IPS-15b (cell line): ENCODE data around the gene C1orf52.

Experiments used
- H3K27me3 ChIP-seq: one replicate; pipeline ENCODE4 v1.6.1; 2013; ENCODE audit warnings: low read length; ENCODE audit not compliant: control insufficient read depth, insufficient read depth
- H3K36me3 ChIP-seq: one replicate; pipeline ENCODE4 v1.6.1; 2013; ENCODE audit warnings: low read length; ENCODE audit not compliant: control insufficient read depth, insufficient read depth
- H3K4me1 ChIP-seq: one replicate; pipeline ENCODE4 v1.6.1; 2013; ENCODE audit warnings: mild to moderate bottlenecking, low read length; ENCODE audit not compliant: control insufficient read depth, insufficient read depth
- H3K4me3 ChIP-seq: one replicate; pipeline ENCODE4 v1.5.1; 2013; ENCODE audit warnings: low read depth, low read length
- H3K9ac ChIP-seq: one replicate; pipeline ENCODE4 v1.6.1; 2013; ENCODE audit warnings: low read depth, mild to moderate bottlenecking, low read length
- H3K9me3 ChIP-seq: one replicate; pipeline ENCODE4 v1.6.1; 2013; ENCODE audit warnings: mild to moderate bottlenecking, low read length; ENCODE audit not compliant: control insufficient read depth, insufficient read depth

The C1orf52 gene

GRCh38 chr1:85259118-85259911 lies at the start of gene C1orf52:
C1orf52 (minus strand) TSS chr1:85259662; CDS start chr1:85259633, 29 bp downstream.
- Histone ChIP-seq H3K27me3 (no peaks in the 10 kb centered on the region), H3K36me3 (no peaks in the 10 kb centered on the region), H3K9ac (peak within 1 kb of the TSS; percentile 70), H3K4me3 (peak within 1 kb of the TSS; percentile 91), H3K4me1 (no peaks in the 10 kb centered on the region), H3K9me3 (no peaks in the 10 kb centered on the region)

DNA sequence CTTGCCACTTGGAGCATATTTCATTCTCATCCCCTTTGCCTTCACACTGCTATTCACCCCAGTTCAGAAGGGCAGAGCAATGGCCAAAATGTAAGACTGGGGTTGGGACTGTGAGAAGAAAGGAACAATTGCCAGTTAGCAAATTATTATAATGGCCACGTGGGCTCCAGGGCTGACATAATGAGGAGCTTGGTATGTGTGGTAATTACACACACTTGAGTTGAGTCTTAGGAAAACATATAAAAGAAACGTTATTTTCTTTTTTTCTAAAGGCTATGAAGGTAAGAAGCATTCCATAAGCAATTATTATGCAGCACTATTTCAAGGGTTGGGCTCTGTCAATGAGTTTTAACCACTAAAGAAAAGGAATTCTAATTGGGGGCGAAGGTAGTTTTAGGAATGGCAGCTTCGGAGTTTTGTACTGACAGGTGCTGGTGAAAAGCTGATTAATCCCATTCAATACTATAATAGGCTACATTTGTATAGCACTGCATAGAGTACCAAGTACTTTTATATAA lies 49.4 kb upstream of the C1orf52 start:
- no peaks in the 10 kb centered on the region for H3K9me3 ChIP-seq
- no peak overlapping the region for H3K4me3 ChIP-seq
- no peaks in the 10 kb centered on the region for H3K27me3 ChIP-seq

DNA sequence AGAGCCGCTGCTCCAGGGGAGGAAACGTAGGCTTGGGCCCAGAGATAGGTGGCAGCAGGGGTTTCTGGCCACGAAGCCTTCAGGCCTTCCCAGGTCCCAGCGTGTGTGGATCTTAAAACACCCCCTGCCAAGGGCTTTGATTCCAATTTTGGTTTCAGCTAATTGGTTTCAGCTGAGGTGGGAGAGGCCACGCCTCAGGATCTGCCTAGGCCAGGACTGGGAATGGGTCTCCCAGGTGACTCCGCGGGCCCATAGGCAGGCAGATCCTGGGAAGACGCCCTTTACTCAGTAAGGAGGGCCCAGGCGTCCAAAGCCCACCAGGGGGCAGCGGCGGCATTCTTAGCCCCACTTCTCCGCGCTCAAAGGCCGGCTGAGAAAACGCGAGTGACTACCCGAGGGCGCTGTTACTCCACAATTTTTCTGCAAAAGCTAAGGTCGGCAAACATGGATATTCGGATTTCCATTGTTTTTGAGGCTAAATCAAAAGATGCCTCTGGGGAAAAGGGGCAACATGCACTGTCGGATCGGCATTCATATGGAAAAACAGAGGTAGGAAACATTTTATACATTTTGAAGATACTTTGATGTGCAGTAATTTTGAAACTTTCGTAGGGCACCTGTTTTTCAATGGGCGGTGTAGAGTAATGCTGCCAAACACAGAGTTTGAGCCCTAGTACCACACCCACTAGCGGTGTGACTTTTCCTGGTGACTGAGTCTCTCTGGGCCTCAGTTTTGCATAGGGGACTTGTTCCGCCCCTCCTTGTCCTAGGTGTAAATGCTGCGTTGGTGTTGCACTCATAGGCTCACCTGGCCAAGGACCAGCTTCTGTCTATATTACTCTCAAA lies 48.7 kb upstream of the C1orf52 start:
- no peaks in the 10 kb centered on the region for H3K9me3 ChIP-seq
- no peaks in the 10 kb centered on the region for H3K36me3 ChIP-seq
- H3K4me3 ChIP-seq = no peak overlapping the region
- H3K4me1 ChIP-seq = no peaks in the 10 kb centered on the region
- H3K9ac ChIP-seq = no peak overlapping the region
- H3K27me3 ChIP-seq = no peaks in the 10 kb centered on the region

More for the DNA sequence above, 49.4 kb upstream of the C1orf52 start:
- no peak overlapping the region for H3K9ac ChIP-seq
- H3K36me3 ChIP-seq = no peaks in the 10 kb centered on the region
- no peaks in the 10 kb centered on the region for H3K4me1 ChIP-seq

DNA sequence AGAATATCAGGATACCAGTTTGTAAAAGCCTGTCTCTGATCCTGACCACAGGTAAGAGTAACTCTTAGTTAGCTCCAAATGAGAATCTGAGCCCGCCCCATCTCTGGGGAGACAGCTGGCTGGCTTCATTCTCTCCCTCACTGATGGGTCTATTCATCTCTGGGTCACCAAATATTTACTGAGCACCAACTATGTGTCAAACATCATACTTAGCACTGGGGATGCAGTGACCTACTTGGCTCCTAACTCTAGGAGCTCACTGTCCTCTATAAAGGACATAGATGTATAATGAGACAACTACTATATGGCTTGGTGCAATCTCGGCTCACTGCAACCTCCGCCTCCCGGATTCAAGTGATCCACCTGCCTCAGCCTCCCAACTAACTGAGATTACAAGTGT lies 46.8 kb upstream of the C1orf52 start:
- Histone ChIP-seq H3K36me3 (no peaks in the 10 kb centered on the region), H3K4me1 (no peaks in the 10 kb centered on the region), H3K9me3 (no peaks in the 10 kb centered on the region), H3K27me3 (no peaks in the 10 kb centered on the region), H3K4me3 (no peak overlapping the region), H3K9ac (no peak overlapping the region)

- no peaks in the 10 kb centered on the region for H3K4me1 ChIP-seq
- H3K36me3 ChIP-seq = no peaks in the 10 kb centered on the region
- H3K27me3 ChIP-seq = no peaks in the 10 kb centered on the region
- H3K4me3 ChIP-seq = no peak overlapping the region
- H3K9me3 ChIP-seq = no peaks in the 10 kb centered on the region
- H3K9ac ChIP-seq = no peak overlapping the region
Measured at GRCh38 chr1:85303440-85304162, 44.1 kb upstream of the C1orf52 start.

DNA sequence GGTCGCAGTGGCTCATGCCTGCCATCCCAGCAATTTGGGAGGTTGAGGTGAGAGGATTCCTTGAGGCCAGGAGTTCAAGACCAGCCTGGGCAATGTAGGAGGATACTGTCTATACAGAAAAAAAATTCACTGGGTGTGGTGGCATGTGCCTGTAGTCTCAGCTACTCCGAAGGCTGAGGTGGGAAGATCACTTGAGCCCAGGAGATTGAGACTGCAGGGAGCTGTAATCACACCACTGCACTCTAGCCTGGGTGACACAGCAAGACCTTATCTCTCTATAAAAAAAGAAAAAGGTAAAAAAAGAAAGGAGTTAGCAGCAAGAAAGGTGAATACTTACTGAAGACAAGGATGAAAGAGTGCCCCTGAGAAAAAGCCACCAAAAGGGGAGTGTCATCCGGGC lies 40.7 kb upstream of the C1orf52 start:
- peaks cover 2% of the 10 kb centered on the region for H3K4me1 ChIP-seq
- no peaks in the 10 kb centered on the region for H3K36me3 ChIP-seq
- H3K9ac ChIP-seq = no peak overlapping the region
- no peaks in the 10 kb centered on the region for H3K27me3 ChIP-seq
- no peaks in the 10 kb centered on the region for H3K9me3 ChIP-seq
- no peak overlapping the region for H3K4me3 ChIP-seq

DNA sequence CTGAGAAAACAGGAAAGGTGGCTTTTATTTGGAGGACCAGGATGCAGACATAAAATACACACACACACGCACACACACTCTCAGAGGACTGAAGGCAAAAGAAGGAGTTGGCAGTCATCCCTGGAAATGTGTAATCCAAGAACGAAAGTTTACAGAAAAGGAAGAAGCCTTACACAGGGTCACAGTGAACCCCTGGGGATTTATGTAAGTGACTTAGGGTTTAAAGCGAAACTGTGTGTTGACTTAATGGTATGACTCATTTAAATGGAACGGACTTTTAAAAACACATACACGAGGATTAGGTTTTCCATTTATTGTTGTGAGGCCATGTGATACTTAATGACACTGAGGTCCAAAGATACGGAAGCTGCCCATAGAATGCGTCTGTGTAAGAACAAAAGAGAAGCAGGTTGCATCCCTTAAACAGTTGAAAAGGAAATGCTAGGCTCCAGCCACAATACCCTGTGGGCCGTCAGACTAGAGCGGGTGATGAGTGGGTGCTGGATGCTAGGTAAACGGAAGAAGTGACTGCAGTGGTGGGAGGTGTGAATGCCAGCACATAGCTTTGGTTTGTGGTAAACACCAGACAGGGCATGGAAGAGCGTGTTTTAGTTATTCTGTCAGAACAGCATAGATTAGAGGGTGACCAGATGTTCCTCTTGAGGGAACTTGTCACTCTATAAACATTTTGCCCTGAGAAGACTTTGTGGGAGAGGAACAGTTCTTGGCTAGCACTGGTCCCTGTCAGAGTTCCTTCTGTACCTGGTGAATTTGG lies 38.6 kb upstream of the C1orf52 start:
- Histone ChIP-seq H3K9ac (no peak overlapping the region), H3K9me3 (no peaks in the 10 kb centered on the region), H3K4me3 (no peak overlapping the region)

GRCh38 chr1:85297538-85297854 lies 38.0 kb upstream of the C1orf52 start:
- Histone ChIP-seq H3K36me3 (no peaks in the 10 kb centered on the region), H3K4me1 (peaks cover 2% of the 10 kb centered on the region), H3K9ac (no peak overlapping the region), H3K27me3 (no peaks in the 10 kb centered on the region), H3K9me3 (no peaks in the 10 kb centered on the region), H3K4me3 (no peak overlapping the region)

More for the DNA sequence above, 38.6 kb upstream of the C1orf52 start:
- no peaks in the 10 kb centered on the region for H3K36me3 ChIP-seq
- peaks cover 2% of the 10 kb centered on the region for H3K4me1 ChIP-seq
- no peaks in the 10 kb centered on the region for H3K27me3 ChIP-seq

- Histone ChIP-seq H3K4me3 (no peak overlapping the region), H3K36me3 (no peaks in the 10 kb centered on the region), H3K27me3 (no peaks in the 10 kb centered on the region), H3K9me3 (no peaks in the 10 kb centered on the region), H3K4me1 (peaks cover 2% of the 10 kb centered on the region), H3K9ac (no peak overlapping the region)
Measured at GRCh38 chr1:85296980-85297379, 37.5 kb upstream of the C1orf52 start.

- Histone ChIP-seq H3K27me3 (no peaks in the 10 kb centered on the region), H3K36me3 (no peaks in the 10 kb centered on the region), H3K4me1 (peaks cover 2% of the 10 kb centered on the region), H3K4me3 (no peak overlapping the region), H3K9me3 (no peaks in the 10 kb centered on the region), H3K9ac (no peak overlapping the region)
Measured at GRCh38 chr1:85295654-85296053, 36.2 kb upstream of the C1orf52 start.

DNA sequence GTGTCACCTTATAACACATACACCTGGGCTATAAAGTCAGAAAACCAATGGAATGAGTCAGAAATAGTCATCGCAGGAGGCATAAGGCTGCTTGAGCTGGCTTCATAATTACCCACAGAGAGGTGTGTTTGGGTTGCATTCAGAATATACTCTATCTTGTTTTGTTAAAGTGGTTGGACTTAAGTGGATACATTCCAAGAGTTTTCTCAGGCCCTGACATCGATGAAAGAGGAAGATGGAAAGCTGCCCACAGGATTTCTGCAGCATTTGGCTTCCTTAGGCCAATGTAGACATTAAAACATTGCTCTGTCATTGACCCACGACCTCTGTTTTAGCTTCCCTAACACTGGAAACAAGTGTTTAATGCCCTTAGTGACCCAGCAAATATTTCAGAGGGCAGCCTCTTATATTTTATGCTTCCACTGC lies 35.6 kb upstream of the C1orf52 start:
- no peak overlapping the region for H3K4me3 ChIP-seq
- no peaks in the 10 kb centered on the region for H3K36me3 ChIP-seq
- peaks cover 2% of the 10 kb centered on the region for H3K4me1 ChIP-seq
- no peaks in the 10 kb centered on the region for H3K9me3 ChIP-seq
- no peak overlapping the region for H3K9ac ChIP-seq
- no peaks in the 10 kb centered on the region for H3K27me3 ChIP-seq
